ENCODE data around the gene DDX39B. TPM values are rescaled to one million over a fixed set of nuclear protein-coding genes. Genes with fewer than 3 reads are reported as not detected.

DDX39B gene
- polyA plus RNA-seq, 3 donors = 64.1 to 1,059 (median 67.8) TPM

DNA sequence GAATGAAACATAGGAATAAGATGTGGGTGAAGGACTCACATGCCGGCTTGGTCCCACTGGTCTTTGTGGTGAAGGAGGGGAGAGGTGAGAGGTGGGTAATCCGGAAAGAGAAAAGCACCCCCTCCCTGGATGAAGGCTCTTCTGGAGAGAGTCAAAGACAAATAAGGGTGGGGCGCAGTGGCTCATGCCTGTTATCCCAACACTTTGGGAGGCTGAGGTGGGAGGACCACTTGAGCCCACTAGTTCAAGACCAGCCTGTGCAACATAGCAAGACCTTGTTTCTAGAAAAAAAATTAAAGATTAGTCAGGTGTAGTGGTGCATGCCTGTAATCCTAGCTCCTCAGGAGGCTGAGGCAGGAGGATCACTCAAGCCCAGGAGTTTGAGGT lies 37.3 kb upstream of the DDX39B start:
- WGBS (ENCODE audit: insufficient coverage) = 86% methylated on average over 1 of the region's 3 CpGs
- Mint-ChIP-seq H3K4me1 (peaks cover 88% of the 10 kb centered on the region), H3K27me3 (ENCODE audit: low read depth in 3 of 3) (peaks cover 0 to 2% (median 1%) of the 10 kb centered on the region in 3 donors), H3K27ac (peak overlapping the region in 3 of 7 donors; percentile 28 to 54 (median 35)), H3K9me3 (peaks cover 0 to 3% (median 0%) of the 10 kb centered on the region in 7 donors), H3K36me3 (peaks cover 31 to 36% of the 10 kb centered on the region in 2 donors), H3K4me3 (no peak overlapping the region)
- intact Hi-C loops (cut with micrococcal nuclease) = no loop called here
- no peaks in the 10 kb centered on the region for H3K9me3 ChIP-seq (replicated peaks in 1 of 2; ENCODE audit: control insufficient read depth in 1 of 2, insufficient read depth in 1 of 2, low read length in 2 of 2)
- no peaks in the 10 kb centered on the region for H3K27me3 ChIP-seq (ENCODE audit: control insufficient read depth in 2 of 2, insufficient read depth in 2 of 2, low read length in 2 of 2)
- H3K9ac ChIP-seq (ENCODE audit: insufficient read depth, low read length, poor library complexity, severe bottlenecking) = no peak overlapping the region
- no peak for DNase-seq
- H3K79me2 ChIP-seq (ENCODE audit: insufficient read depth, low read length) = peaks cover 69% of the 10 kb centered on the region
- peaks cover 78 to 94% of the 10 kb centered on the region in 2 donors for H3K4me1 ChIP-seq (ENCODE audit: control insufficient read depth in 1 of 2, insufficient read depth in 2 of 2, low read length in 2 of 2)
- H4K20me1 ChIP-seq (ENCODE audit: insufficient read depth, low read length) = peaks cover 39% of the 10 kb centered on the region
- TF ChIP-seq, protein P1, sequence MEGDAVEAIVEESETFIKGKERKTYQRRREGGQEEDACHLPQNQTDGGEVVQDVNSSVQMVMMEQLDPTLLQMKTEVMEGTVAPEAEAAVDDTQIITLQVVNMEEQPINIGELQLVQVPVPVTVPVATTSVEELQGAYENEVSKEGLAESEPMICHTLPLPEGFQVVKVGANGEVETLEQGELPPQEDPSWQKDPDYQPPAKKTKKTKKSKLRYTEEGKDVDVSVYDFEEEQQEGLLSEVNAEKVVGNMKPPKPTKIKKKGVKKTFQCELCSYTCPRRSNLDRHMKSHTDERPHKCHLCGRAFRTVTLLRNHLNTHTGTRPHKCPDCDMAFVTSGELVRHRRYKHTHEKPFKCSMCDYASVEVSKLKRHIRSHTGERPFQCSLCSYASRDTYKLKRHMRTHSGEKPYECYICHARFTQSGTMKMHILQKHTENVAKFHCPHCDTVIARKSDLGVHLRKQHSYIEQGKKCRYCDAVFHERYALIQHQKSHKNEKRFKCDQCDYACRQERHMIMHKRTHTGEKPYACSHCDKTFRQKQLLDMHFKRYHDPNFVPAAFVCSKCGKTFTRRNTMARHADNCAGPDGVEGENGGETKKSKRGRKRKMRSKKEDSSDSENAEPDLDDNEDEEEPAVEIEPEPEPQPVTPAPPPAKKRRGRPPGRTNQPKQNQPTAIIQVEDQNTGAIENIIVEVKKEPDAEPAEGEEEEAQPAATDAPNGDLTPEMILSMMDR (IDR thresholded peaks at IDR 0.05) = no peak
- H3K4me2 ChIP-seq (replicated peaks; ENCODE audit: extremely low read depth, low read length, poor library complexity, severe bottlenecking) = no peak overlapping the region
- H2AFZ ChIP-seq (ENCODE audit: insufficient read depth, low read depth, low read length, poor library complexity, severe bottlenecking) = no peak overlapping the region
- no peak overlapping the region for H3K27ac ChIP-seq (ENCODE audit: low read depth in 1 of 2, low read length in 2 of 2)
- peaks cover 18 to 25% of the 10 kb centered on the region in 2 donors for H3K36me3 ChIP-seq (replicated peaks in 1 of 2; ENCODE audit: control insufficient read depth in 1 of 2, insufficient read depth in 2 of 2, low read length in 2 of 2)
- no peak overlapping the region for H3K4me3 ChIP-seq (replicated peaks in 1 of 3; ENCODE audit: low read depth in 2 of 3, low read length in 3 of 3)

DNA sequence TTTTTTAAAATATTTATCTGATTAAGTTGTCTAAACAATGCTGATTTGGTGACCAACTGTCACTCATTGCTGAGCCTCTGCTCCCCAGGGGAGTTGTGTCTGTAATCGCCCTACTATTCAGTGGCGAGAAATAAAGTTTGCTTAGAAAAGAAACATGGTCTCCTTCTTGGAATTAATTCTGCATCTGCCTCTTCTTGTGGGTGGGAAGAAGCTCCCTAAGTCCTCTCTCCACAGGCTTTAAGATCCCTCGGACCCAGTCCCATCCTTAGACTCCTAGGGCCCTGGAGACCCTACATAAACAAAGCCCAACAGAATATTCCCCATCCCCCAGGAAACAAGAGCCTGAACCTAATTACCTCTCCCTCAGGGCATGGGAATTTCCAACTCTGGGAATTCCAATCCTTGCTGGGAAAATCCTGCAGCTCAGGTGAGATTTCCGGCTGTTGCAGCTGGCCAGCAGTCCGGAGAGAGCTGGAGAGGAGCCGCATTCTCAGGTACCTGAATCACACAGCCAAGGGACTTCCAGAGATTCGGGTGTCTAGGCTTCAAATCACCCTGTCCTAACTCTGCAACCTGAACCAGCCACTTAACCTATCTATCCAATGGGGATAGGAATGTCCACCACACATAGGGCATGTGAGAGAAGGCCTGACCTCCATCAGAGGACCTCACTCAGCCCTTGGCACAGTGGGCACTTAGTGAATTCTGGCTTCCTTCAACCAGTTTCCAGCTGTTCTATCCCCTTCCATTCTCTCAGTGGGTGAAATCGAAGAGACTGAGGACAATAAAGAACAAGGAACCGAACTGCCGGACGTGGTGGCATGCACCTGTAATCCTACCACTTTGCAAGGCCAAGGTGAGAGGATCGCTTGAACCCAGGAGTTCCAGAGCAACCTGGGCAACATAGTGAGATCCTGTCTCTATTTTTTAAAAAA lies 36.6 kb upstream of the DDX39B start:
- WGBS (ENCODE audit: insufficient coverage) = 98% methylated on average over 8 of the region's 12 CpGs
- Histone ChIP-seq H3K4me2 (replicated peaks; ENCODE audit: extremely low read depth, low read length, poor library complexity, severe bottlenecking) (no peak overlapping the region), H3K9ac (ENCODE audit: insufficient read depth, low read length, poor library complexity, severe bottlenecking) (no peak overlapping the region), H2AFZ (ENCODE audit: insufficient read depth, low read depth, low read length, poor library complexity, severe bottlenecking) (no peak overlapping the region), H3K27ac (ENCODE audit: low read depth in 1 of 2, low read length in 2 of 2) (no peak overlapping the region), H3K79me2 (ENCODE audit: insufficient read depth, low read length) (peaks cover 62% of the 10 kb centered on the region), H4K20me1 (ENCODE audit: insufficient read depth, low read length) (peaks cover 39% of the 10 kb centered on the region), H3K9me3 (replicated peaks in 1 of 2; ENCODE audit: control insufficient read depth in 1 of 2, insufficient read depth in 1 of 2, low read length in 2 of 2) (no peaks in the 10 kb centered on the region), H3K27me3 (ENCODE audit: control insufficient read depth in 2 of 2, insufficient read depth in 2 of 2, low read length in 2 of 2) (no peaks in the 10 kb centered on the region), H3K4me1 (ENCODE audit: control insufficient read depth in 1 of 2, insufficient read depth in 2 of 2, low read length in 2 of 2) (peaks cover 71 to 89% of the 10 kb centered on the region in 2 donors), H3K4me3 (replicated peaks in 1 of 3; ENCODE audit: low read depth in 2 of 3, low read length in 3 of 3) (peak overlapping the region in 1 of 3 experiments; percentile 2), H3K36me3 (replicated peaks in 1 of 2; ENCODE audit: control insufficient read depth in 1 of 2, insufficient read depth in 2 of 2, low read length in 2 of 2) (peaks cover 18 to 25% of the 10 kb centered on the region in 2 donors)
- Mint-ChIP-seq H3K27ac (peak overlapping the region in 1 of 7 donors; percentile 35), H3K36me3 (peaks cover 31 to 36% of the 10 kb centered on the region in 2 donors), H3K27me3 (ENCODE audit: low read depth in 3 of 3) (peaks cover 0 to 2% (median 1%) of the 10 kb centered on the region in 3 donors), H3K9me3 (peaks cover 0 to 3% (median 0%) of the 10 kb centered on the region in 7 donors), H3K4me3 (no peak overlapping the region), H3K4me1 (peaks cover 86% of the 10 kb centered on the region)
- intact Hi-C loops (cut with micrococcal nuclease) = no loop called here
- DNase-seq = peak in 1 of 3 donors; percentile 12
- TF ChIP-seq, protein P1 (IDR thresholded peaks at IDR 0.05) = no peak

Data from CD14-positive monocyte (primary cell).